GM23248 (cell line): ENCODE results near the gene C2orf49.

ENCODE experiments used
- EZH2 ChIP-seq: fragments of 200-600 bp; sonication (generic); IDR thresholded peaks from 2 replicates; pipeline ENCODE4 v1.6.1; 2018; ENCODE audit warnings: antibody characterized with exemption, mild to moderate bottlenecking; ENCODE audit not compliant: insufficient read depth, poor library complexity, severe bottlenecking
- EZH2phosphoT487 ChIP-seq: fragments of 200-600 bp; sonication (generic); IDR thresholded peaks from 2 replicates; pipeline ENCODE4 v1.6.1; 2018; ENCODE audit warnings: antibody characterized with exemption, moderate library complexity, mild to moderate bottlenecking, low read depth; ENCODE audit not compliant: insufficient read depth

DNA sequence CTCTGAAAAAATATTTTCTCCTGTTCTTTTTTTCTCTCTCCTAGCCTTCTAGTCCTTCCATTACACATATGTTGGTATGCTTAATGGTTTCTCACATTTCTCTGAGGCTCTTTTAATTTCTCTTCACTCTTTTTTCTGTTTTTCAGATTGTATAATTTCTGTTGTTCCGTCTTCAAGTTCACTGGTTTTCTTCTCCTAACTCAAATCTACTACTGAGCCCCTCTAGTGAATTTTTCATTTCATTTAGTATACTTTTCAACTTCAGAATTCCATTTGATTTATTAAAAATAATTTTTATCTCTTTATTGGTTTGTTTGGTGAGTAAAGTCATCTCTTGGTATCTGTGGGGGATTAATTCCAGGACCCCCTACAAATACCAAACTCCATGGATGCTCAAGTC lies 19.8 kb downstream of the C2orf49 start:
- TF ChIP-seq EZH2 = no peak
- no peak for TF ChIP-seq EZH2phosphoT487
